ENCODE results near the gene XBP1. TPM values are rescaled to one million over a fixed set of nuclear protein-coding genes. Genes with fewer than 3 reads are reported as not detected.

XBP1 gene
- total and polyA plus RNA-seq, 2 of the 13 experiments (the other 11 are each of a cell fraction or from before 2014, with no cell fraction given): 416 to 427 TPM

DNA sequence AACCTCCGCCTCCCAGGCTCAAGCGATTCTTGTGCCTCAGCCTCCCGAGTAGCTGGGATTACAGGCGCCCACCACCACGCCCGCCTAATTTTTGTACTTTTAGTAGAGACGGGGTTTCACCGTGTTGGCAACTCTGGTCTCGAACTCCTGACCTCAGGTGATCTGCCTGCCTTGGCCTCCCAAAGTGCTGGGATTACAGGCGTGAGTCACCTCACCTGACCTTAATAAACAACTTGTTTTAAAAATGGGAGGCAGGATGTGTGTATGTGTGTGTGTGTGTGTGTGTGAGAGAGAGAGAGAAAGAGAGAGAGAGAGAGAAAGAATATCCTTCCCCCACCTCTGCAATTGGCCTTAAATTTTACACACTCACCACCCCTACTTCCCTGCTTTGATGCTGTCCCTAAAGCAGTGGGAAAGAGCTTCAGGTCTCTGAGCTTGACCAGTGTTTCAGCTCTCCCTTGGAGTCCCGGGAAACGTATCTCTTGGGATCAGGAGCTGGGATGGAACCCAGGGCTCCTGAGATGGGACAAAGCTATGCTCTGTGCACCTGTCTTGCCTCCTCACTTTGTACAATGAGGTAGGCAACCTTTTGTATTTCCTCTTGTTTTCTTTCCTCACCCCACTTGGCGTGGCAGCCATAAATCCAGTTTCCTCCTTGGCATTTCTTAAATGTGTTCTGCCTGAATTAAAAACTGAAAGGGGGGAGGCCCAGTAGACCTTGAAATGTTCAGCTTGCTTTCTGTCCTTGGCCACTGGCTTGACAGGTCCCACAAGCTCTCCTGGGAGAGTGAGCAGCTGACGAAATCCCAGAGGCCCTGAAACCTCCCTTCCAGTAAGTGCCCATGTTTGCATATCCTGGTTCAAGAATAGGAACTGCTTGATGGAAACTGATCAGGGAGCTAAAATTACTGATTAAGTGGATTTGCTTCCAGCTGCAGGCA lies 17.8 kb upstream of the XBP1 start (continued):
- TF ChIP-seq YEATS4 (CRISPR knock-in tag; IDR thresholded peaks at IDR 0.05; ENCODE audit: borderline replicate concordance) (no peak), GATAD1 (CRISPR knock-in tag; IDR thresholded peaks at IDR 0.05) (no peak; the same call in 1 of the 2 replicates), ZNF598 (CRISPR knock-in tag; IDR thresholded peaks at IDR 0.05; ENCODE audit: borderline replicate concordance) (0 out of 2 replicates have a peak, but pooled peaks have one; percentile 40), KDM1A (CRISPR knock-in tag; IDR thresholded peaks at IDR 0.05) (0 out of 2 replicates have a peak, but pooled peaks have one; percentile 51), HDAC1 (CRISPR knock-in tag; IDR thresholded peaks at IDR 0.05) (no peak; the same call in 1 of the 2 replicates), ZNF674 (CRISPR knock-in tag; IDR thresholded peaks at IDR 0.05; ENCODE audit: low read depth) (no peak), HOXD1 (CRISPR knock-in tag; IDR thresholded peaks at IDR 0.05) (no peak), ZNF776 (CRISPR knock-in tag; IDR thresholded peaks at IDR 0.05) (no peak), ZNF274 (CRISPR knock-in tag; IDR thresholded peaks at IDR 0.05) (no peak), ARID2 (CRISPR knock-in tag; IDR thresholded peaks at IDR 0.05; ENCODE audit: borderline replicate concordance) (peak; percentile 23; the same call in 1 of the 2 replicates), ZNF207 (IDR thresholded peaks at IDR 0.05; ENCODE audit: borderline replicate concordance) (no peak), MTF1 (CRISPR knock-in tag; IDR thresholded peaks at IDR 0.05) (no peak), ZNF556 (CRISPR knock-in tag; IDR thresholded peaks at IDR 0.05; ENCODE audit: borderline replicate concordance) (no peak), NR3C1 (CRISPR knock-in tag; IDR thresholded peaks at IDR 0.05) (no peak), SUZ12 (IDR thresholded peaks at IDR 0.05; ENCODE audit: low read depth, low read length) (no peak), AGO2 (optimal IDR thresholded peaks at IDR 0.05; ENCODE audit: low read depth, low read length) (no peak), PCBP2 (optimal IDR thresholded peaks at IDR 0.05; ENCODE audit: low read depth, low read length, poor library complexity, severe bottlenecking) (no peak), FOXO1 (CRISPR knock-in tag; IDR thresholded peaks at IDR 0.05) (peak; percentile 60; the same call in 1 of the 2 replicates), CBX5 (CRISPR knock-in tag; IDR thresholded peaks at IDR 0.05; ENCODE audit: borderline replicate concordance) (peak; percentile 55; the same call in 1 of the 2 replicates), TARDBP (CRISPR knock-in tag; IDR thresholded peaks at IDR 0.05) (peak; percentile 23), ZNF781 (CRISPR knock-in tag; IDR thresholded peaks at IDR 0.05; ENCODE audit: borderline replicate concordance, not compliant biosample characterization) (no peak), GABPB1 (CRISPR knock-in tag; IDR thresholded peaks at IDR 0.05) (peak; percentile 20; the same call in 1 of the 2 replicates), NAIF1 (CRISPR knock-in tag; IDR thresholded peaks at IDR 0.05; ENCODE audit: borderline replicate concordance) (peak; percentile 73; the same call in 1 of the 2 replicates)
- TF ChIP-seq, protein P1, sequence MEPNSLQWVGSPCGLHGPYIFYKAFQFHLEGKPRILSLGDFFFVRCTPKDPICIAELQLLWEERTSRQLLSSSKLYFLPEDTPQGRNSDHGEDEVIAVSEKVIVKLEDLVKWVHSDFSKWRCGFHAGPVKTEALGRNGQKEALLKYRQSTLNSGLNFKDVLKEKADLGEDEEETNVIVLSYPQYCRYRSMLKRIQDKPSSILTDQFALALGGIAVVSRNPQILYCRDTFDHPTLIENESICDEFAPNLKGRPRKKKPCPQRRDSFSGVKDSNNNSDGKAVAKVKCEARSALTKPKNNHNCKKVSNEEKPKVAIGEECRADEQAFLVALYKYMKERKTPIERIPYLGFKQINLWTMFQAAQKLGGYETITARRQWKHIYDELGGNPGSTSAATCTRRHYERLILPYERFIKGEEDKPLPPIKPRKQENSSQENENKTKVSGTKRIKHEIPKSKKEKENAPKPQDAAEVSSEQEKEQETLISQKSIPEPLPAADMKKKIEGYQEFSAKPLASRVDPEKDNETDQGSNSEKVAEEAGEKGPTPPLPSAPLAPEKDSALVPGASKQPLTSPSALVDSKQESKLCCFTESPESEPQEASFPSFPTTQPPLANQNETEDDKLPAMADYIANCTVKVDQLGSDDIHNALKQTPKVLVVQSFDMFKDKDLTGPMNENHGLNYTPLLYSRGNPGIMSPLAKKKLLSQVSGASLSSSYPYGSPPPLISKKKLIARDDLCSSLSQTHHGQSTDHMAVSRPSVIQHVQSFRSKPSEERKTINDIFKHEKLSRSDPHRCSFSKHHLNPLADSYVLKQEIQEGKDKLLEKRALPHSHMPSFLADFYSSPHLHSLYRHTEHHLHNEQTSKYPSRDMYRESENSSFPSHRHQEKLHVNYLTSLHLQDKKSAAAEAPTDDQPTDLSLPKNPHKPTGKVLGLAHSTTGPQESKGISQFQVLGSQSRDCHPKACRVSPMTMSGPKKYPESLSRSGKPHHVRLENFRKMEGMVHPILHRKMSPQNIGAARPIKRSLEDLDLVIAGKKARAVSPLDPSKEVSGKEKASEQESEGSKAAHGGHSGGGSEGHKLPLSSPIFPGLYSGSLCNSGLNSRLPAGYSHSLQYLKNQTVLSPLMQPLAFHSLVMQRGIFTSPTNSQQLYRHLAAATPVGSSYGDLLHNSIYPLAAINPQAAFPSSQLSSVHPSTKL (CRISPR knock-in tag; IDR thresholded peaks at IDR 0.05): peak; percentile 83
- TF ChIP-seq, protein P2, sequence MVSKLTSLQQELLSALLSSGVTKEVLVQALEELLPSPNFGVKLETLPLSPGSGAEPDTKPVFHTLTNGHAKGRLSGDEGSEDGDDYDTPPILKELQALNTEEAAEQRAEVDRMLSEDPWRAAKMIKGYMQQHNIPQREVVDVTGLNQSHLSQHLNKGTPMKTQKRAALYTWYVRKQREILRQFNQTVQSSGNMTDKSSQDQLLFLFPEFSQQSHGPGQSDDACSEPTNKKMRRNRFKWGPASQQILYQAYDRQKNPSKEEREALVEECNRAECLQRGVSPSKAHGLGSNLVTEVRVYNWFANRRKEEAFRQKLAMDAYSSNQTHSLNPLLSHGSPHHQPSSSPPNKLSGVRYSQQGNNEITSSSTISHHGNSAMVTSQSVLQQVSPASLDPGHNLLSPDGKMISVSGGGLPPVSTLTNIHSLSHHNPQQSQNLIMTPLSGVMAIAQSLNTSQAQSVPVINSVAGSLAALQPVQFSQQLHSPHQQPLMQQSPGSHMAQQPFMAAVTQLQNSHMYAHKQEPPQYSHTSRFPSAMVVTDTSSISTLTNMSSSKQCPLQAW (CRISPR knock-in tag; IDR thresholded peaks at IDR 0.05): peak; percentile 11; the same call in 1 of the 2 replicates

All from HepG2 (cell line).